ENCODE data around the gene CLCN1.

DNA sequence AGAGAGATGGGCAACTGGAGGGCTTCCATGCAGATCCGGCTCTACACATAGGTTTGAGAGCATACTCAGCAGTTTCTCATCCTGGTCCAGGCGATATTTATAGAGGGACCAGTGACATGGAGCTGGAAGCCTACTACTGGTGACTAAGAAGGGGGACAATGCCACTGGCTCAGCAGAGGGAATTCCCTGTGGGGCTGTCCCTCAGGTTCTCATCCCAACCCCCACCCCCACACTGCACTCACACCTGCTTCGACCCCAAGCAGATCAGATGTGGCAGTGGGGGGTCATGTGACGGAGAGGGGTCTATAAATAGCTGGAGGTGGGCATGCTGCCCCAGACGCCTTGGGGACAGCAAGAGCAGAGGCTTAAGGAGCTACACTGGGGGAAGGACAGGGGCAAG lies at the start of gene CLCN1:
- TF ChIP-seq TP53 (CRISPR knock-in tag; IDR thresholded peaks at IDR 0.05) (no peak), POLR2A (IDR thresholded peaks at IDR 0.05; ENCODE audit: low read length) (no peak), RCOR1 (IDR thresholded peaks at IDR 0.05; ENCODE audit: low read depth, low read length) (no peak), SMC3 (IDR thresholded peaks at IDR 0.05) (no peak), CEBPB (IDR thresholded peaks at IDR 0.05) (no peak), FOSL2 (IDR thresholded peaks at IDR 0.05) (no peak), FOSL2 (CRISPR knock-in tag; IDR thresholded peaks at IDR 0.05) (no peak)
- TF ChIP-seq, protein P1, sequence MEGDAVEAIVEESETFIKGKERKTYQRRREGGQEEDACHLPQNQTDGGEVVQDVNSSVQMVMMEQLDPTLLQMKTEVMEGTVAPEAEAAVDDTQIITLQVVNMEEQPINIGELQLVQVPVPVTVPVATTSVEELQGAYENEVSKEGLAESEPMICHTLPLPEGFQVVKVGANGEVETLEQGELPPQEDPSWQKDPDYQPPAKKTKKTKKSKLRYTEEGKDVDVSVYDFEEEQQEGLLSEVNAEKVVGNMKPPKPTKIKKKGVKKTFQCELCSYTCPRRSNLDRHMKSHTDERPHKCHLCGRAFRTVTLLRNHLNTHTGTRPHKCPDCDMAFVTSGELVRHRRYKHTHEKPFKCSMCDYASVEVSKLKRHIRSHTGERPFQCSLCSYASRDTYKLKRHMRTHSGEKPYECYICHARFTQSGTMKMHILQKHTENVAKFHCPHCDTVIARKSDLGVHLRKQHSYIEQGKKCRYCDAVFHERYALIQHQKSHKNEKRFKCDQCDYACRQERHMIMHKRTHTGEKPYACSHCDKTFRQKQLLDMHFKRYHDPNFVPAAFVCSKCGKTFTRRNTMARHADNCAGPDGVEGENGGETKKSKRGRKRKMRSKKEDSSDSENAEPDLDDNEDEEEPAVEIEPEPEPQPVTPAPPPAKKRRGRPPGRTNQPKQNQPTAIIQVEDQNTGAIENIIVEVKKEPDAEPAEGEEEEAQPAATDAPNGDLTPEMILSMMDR (IDR thresholded peaks at IDR 0.05), result no peak
- TF ChIP-seq, protein P2, sequence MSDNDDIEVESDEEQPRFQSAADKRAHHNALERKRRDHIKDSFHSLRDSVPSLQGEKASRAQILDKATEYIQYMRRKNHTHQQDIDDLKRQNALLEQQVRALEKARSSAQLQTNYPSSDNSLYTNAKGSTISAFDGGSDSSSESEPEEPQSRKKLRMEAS (IDR thresholded peaks at IDR 0.05), result no peak
